Forelimb muscle (tissue), 1 donor: ENCODE measurements around the gene HGD. TPM values are rescaled to one million over a fixed set of nuclear protein-coding genes. Genes with fewer than 3 reads are reported as not detected.

Experiments
- DNase-seq: peaks from one replicate; pipeline ENCODE4 v3.0.0-alpha.2; 2013; ENCODE audit warnings: low read depth
- polyA plus RNA-seq: library from polyadenylated mRNA; unstranded; fragments of 120-200 nt; gene quantifications from one replicate; pipeline ENCODE4 v1.2.1, GENCODE V29; 2013; ENCODE audit not compliant: insufficient read length

HGD gene
- polyA plus RNA-seq, 1 donor = 0.47 TPM

GRCh38 chr3:120595788-120596115, 86.3 kb downstream of the HGD start:
- DNase-seq = no peak

DNA sequence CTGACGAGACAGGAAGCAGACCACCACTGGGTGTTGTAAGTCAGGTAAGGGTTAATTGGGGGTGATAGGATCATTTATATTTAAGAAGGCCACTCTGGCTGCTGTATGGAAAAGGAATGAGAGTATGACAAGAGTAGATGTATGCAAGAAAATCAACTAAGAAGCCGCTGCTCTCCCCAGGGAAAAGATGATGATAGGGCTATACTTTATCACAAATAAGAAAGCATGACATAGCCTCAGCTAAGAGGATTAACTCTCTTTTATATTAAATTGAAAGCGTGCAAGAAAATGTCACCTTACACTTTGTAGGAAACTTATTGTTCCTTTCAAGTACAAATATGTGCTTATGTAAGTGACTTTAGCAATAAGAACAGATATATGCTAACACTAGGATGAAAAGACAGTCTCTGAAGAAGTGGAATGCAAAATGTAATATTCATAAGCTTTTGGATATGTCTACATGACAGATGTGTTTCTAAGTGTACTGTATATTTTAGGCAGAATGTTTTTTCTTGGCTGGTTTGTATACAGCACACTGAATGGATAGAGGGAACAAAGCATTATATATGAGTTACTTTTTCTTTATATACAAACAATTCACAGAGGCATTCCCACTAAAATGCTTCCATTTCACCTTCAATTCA, 94.6 kb downstream of the HGD start:
- no peak for DNase-seq

Other genes starting within 250 kb of the HGD start
- 571 TPM for gene FSTL1, start 231.2 kb downstream of the HGD start, polyA plus RNA-seq
- 170 TPM for gene NDUFB4, start 85.9 kb downstream of the HGD start, polyA plus RNA-seq
- gene RABL3, start 60.3 kb upstream of the HGD start, polyA plus RNA-seq = 16.9 TPM
- gene GTF2E1, start 60.5 kb upstream of the HGD start, polyA plus RNA-seq = 10.1 TPM
- gene STXBP5L, start 226.0 kb upstream of the HGD start, polyA plus RNA-seq = 0.04 TPM